Astrocyte (in vitro differentiated cells and primary cell): ENCODE data around the gene EFL1. TPM values are rescaled to one million over a fixed set of nuclear protein-coding genes. Genes with fewer than 3 reads are reported as not detected.
A peak's percentile ranks its signal among the peaks of the same experiment; 100 is the strongest.

Experiments
- DNase-seq: peaks from one replicate; pipeline ENCODE4 v3.0.0-alpha.2; 2010; ENCODE audit warnings: low read depth
- FAIRE-seq: peaks from 2 replicates; lab custom pipeline; 2011; peaks lifted over from hg19 to GRCh38; lab: Jason Lieb, UNC
- H2AFZ ChIP-seq: 2 replicates; pipeline ENCODE4 v1.6.0; 2012; ENCODE audit warnings: low read depth, low read length, inconsistent platforms
- H3K27ac ChIP-seq: 2 replicates; pipeline ENCODE4 v1.5.1; 2011; ENCODE audit warnings: low read depth, low read length, inconsistent platforms
- H3K27me3 ChIP-seq: 2 replicates; pipeline ENCODE4 v1.6.0; 2011; ENCODE audit warnings: low read length, inconsistent platforms; ENCODE audit not compliant: insufficient read depth
- H3K36me3 ChIP-seq: 2 replicates; pipeline ENCODE4 v1.5.1; 2011; ENCODE audit warnings: low read length, inconsistent platforms; ENCODE audit not compliant: insufficient read depth
- H3K4me1 ChIP-seq: 2 replicates; pipeline ENCODE4 v1.5.1; 2011; ENCODE audit warnings: low read length, inconsistent platforms; ENCODE audit not compliant: insufficient read depth
- H3K4me2 ChIP-seq: 2 replicates; pipeline ENCODE4 v1.6.0; 2012; ENCODE audit warnings: low read length, inconsistent platforms
- H3K4me3 ChIP-seq: 2 replicates; pipeline ENCODE4 v1.5.1; 2011; ENCODE audit warnings: low read depth, mild to moderate bottlenecking, low read length, inconsistent platforms; ENCODE audit not compliant: insufficient read depth
- H3K79me2 ChIP-seq: 2 replicates; pipeline ENCODE4 v1.6.0; 2012; ENCODE audit warnings: mild to moderate bottlenecking, low read length, inconsistent platforms; ENCODE audit not compliant: insufficient read depth
- H3K9ac ChIP-seq: 2 replicates; pipeline ENCODE4 v1.6.0; 2012; ENCODE audit warnings: mild to moderate bottlenecking, low read length, inconsistent platforms
- H3K9me3 ChIP-seq: 2 replicates; pipeline ENCODE4 v1.5.1; 2012; ENCODE audit warnings: low read depth, mild to moderate bottlenecking, low read length, inconsistent platforms; ENCODE audit not compliant: insufficient read depth
- H4K20me1 ChIP-seq: 2 replicates; pipeline ENCODE4 v1.6.0; 2012; ENCODE audit warnings: low read length, inconsistent platforms; ENCODE audit not compliant: insufficient read depth
- H3K27ac Mint-ChIP-seq: one replicate; pipeline ENCODE4 v1.8.0; 2021; ENCODE audit warnings: mild to moderate bottlenecking, mixed read lengths; ENCODE audit not compliant: unreplicated experiment
- H3K27me3 Mint-ChIP-seq: one replicate; pipeline ENCODE4 v1.8.0; 2021; ENCODE audit warnings: low read depth, mixed read lengths; ENCODE audit not compliant: unreplicated experiment
- H3K36me3 Mint-ChIP-seq: one replicate; pipeline ENCODE4 v1.8.0; 2021; ENCODE audit warnings: low read depth, mixed read lengths; ENCODE audit not compliant: unreplicated experiment
- H3K4me1 Mint-ChIP-seq: one replicate; pipeline ENCODE4 v1.8.0; 2021; ENCODE audit warnings: low read depth, mixed read lengths; ENCODE audit not compliant: unreplicated experiment
- H3K4me3 Mint-ChIP-seq: one replicate; pipeline ENCODE4 v1.8.0; 2021; ENCODE audit warnings: mild to moderate bottlenecking, moderate library complexity, mixed read lengths; ENCODE audit not compliant: unreplicated experiment
- H3K9me3 Mint-ChIP-seq: one replicate; pipeline ENCODE4 v1.8.0; 2021; ENCODE audit warnings: mild to moderate bottlenecking, mixed read lengths; ENCODE audit not compliant: unreplicated experiment
- EZH2 ChIP-seq: IDR thresholded peaks from 2 replicates; pipeline ENCODE4 v1.6.1; 2012; ENCODE audit warnings: mild to moderate bottlenecking, low read length, inconsistent platforms; ENCODE audit not compliant: insufficient read depth
- total RNA-seq: library from RNA; stranded (reverse); gene quantifications from 2 replicates; pipeline ENCODE4 v1.2.1, GENCODE V29; 2021
- TF ChIP-seq, protein P1 (sequence below): IDR thresholded peaks from 2 replicates; pipeline ENCODE4 v1.5.1; 2011; ENCODE audit warnings: low read depth, mild to moderate bottlenecking, inconsistent platforms, low read length, moderate library complexity; ENCODE audit not compliant: insufficient read depth

EFL1 gene
- total RNA-seq, 1 donor from 2014 or later: 13.7 TPM

DNA sequence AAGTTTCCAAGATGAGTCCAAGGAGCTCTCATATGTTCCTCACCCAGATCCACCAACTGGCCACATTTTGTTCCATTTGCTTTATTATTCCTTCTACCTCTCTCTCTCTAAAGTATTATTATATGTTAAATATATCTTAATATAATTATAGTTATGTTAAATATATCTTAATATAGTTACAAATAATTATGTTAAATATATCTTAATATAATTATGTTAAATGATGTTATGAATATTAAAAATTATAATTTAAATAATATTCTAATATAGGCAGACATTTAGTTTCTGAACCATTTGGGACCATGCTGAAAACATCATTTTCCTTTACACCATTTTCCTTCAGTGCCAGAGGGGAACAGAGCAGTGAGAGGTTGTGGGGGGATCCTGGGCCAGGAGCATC is 166.7 kb downstream of the EFL1 start:
- DNase-seq: no peak
- H3K79me2 ChIP-seq: no peaks in the 10 kb centered on the region
- H2AFZ ChIP-seq: no peak overlapping the region
- Mint-ChIP-seq H3K9me3 (peaks cover 11% of the 10 kb centered on the region), H3K4me1 (peaks cover 19% of the 10 kb centered on the region), H3K4me3 (peak overlapping the region; percentile 80), H3K36me3 (peaks cover 28% of the 10 kb centered on the region), H3K27ac (peak overlapping the region; percentile 98), H3K27me3 (no peaks in the 10 kb centered on the region)
- no peak overlapping the region for H3K4me2 ChIP-seq
- H3K4me1 ChIP-seq: peaks cover 6% of the 10 kb centered on the region
- H3K4me3 ChIP-seq: no peak overlapping the region
- FAIRE-seq: no peak
- no peaks in the 10 kb centered on the region for H3K27me3 ChIP-seq
- no peaks in the 10 kb centered on the region for H4K20me1 ChIP-seq
- TF ChIP-seq EZH2: no peak
- TF ChIP-seq, protein P1, sequence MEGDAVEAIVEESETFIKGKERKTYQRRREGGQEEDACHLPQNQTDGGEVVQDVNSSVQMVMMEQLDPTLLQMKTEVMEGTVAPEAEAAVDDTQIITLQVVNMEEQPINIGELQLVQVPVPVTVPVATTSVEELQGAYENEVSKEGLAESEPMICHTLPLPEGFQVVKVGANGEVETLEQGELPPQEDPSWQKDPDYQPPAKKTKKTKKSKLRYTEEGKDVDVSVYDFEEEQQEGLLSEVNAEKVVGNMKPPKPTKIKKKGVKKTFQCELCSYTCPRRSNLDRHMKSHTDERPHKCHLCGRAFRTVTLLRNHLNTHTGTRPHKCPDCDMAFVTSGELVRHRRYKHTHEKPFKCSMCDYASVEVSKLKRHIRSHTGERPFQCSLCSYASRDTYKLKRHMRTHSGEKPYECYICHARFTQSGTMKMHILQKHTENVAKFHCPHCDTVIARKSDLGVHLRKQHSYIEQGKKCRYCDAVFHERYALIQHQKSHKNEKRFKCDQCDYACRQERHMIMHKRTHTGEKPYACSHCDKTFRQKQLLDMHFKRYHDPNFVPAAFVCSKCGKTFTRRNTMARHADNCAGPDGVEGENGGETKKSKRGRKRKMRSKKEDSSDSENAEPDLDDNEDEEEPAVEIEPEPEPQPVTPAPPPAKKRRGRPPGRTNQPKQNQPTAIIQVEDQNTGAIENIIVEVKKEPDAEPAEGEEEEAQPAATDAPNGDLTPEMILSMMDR: no peak
- no peaks in the 10 kb centered on the region for H3K36me3 ChIP-seq
- H3K9ac ChIP-seq: no peak overlapping the region
- H3K27ac ChIP-seq: no peak overlapping the region
- H3K9me3 ChIP-seq: no peaks in the 10 kb centered on the region

DNA sequence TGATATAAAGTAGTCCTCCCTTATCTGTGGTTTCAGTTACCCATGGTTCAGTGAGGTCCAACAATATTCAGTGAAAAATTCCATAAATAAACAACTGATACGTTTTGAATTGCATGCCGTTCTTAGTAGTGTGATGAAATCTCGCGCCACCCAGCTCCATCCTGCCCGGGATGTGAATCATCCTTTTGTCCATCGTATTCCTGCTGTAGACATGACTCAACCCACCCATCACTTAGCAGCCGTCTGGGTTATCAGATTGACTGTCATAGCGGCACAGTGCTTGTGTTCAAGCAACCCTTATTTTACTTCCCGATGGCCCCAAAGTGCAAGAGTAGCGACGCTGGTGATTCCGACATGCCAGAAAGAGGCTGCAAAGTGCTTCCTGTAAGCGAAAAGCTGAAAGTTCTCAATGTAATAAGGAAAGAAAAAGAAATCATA is 168.7 kb downstream of the EFL1 start:
- Histone ChIP-seq H3K9me3 (no peaks in the 10 kb centered on the region), H3K4me2 (peak overlapping the region; percentile 76), H3K27me3 (no peaks in the 10 kb centered on the region), H3K36me3 (no peaks in the 10 kb centered on the region), H3K79me2 (no peaks in the 10 kb centered on the region), H3K27ac (peak overlapping the region; percentile 52), H3K4me1 (peaks cover 6% of the 10 kb centered on the region), H2AFZ (peak overlapping the region; percentile 62), H3K4me3 (peak overlapping the region; percentile 48), H4K20me1 (no peaks in the 10 kb centered on the region), H3K9ac (peak overlapping the region; percentile 52)
- Mint-ChIP-seq H3K9me3 (peaks cover 12% of the 10 kb centered on the region), H3K27me3 (peaks cover 1% of the 10 kb centered on the region), H3K27ac (peak overlapping the region; percentile 98), H3K4me3 (peak overlapping the region; percentile 80), H3K36me3 (peaks cover 15% of the 10 kb centered on the region), H3K4me1 (peaks cover 18% of the 10 kb centered on the region)
- peak; percentile 89 for DNase-seq
- peak; percentile 78 for FAIRE-seq
- TF ChIP-seq, protein P1: no peak
- no peak for TF ChIP-seq EZH2

DNA sequence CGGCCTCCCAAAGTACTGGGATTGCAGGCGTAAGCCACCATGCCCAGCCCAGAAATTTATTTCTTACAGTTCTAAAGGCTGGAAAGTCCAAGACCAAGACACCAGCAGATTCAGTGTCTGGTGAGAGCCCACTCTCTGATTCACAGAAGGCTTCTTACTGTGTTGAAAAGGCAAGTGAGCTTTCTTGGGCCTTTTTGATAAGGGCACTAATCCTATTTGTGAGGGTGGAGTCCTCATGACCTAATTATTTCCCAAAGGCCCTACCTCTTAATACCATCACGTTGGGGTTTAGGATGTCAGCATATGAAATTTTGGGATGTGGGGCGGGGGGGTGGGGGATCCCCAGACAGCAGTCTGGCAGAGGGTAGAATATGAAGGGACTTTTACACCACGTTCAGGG is 169.2 kb downstream of the EFL1 start:
- Histone ChIP-seq H3K27me3 (no peaks in the 10 kb centered on the region), H3K36me3 (no peaks in the 10 kb centered on the region), H3K9me3 (no peaks in the 10 kb centered on the region), H3K27ac (peak overlapping the region; percentile 52), H3K79me2 (no peaks in the 10 kb centered on the region), H4K20me1 (no peaks in the 10 kb centered on the region), H3K4me2 (peak overlapping the region; percentile 76), H2AFZ (peak overlapping the region; percentile 62), H3K4me1 (peaks cover 6% of the 10 kb centered on the region), H3K9ac (no peak overlapping the region), H3K4me3 (no peak overlapping the region)
- peak overlapping the region; percentile 98 for H3K27ac Mint-ChIP-seq
- FAIRE-seq (no peak), DNase-seq (no peak)
- peaks cover 16% of the 10 kb centered on the region for H3K4me1 Mint-ChIP-seq
- H3K4me3 Mint-ChIP-seq: no peak overlapping the region
- peaks cover 11% of the 10 kb centered on the region for H3K36me3 Mint-ChIP-seq
- TF ChIP-seq, protein P1: no peak
- no peak for TF ChIP-seq EZH2
- peaks cover 10% of the 10 kb centered on the region for H3K9me3 Mint-ChIP-seq
- peaks cover 1% of the 10 kb centered on the region for H3K27me3 Mint-ChIP-seq
